GM23248 (cell line): Measurements from ENCODE around the gene FADS1.

Experiments
- EZH2 ChIP-seq: fragments of 200-600 bp; sonication (generic); IDR thresholded peaks from 2 replicates; pipeline ENCODE4 v1.6.1; 2018; ENCODE audit warnings: antibody characterized with exemption, mild to moderate bottlenecking; ENCODE audit not compliant: insufficient read depth, poor library complexity, severe bottlenecking
- EZH2phosphoT487 ChIP-seq: fragments of 200-600 bp; sonication (generic); IDR thresholded peaks from 2 replicates; pipeline ENCODE4 v1.6.1; 2018; ENCODE audit warnings: antibody characterized with exemption, moderate library complexity, mild to moderate bottlenecking, low read depth; ENCODE audit not compliant: insufficient read depth

DNA sequence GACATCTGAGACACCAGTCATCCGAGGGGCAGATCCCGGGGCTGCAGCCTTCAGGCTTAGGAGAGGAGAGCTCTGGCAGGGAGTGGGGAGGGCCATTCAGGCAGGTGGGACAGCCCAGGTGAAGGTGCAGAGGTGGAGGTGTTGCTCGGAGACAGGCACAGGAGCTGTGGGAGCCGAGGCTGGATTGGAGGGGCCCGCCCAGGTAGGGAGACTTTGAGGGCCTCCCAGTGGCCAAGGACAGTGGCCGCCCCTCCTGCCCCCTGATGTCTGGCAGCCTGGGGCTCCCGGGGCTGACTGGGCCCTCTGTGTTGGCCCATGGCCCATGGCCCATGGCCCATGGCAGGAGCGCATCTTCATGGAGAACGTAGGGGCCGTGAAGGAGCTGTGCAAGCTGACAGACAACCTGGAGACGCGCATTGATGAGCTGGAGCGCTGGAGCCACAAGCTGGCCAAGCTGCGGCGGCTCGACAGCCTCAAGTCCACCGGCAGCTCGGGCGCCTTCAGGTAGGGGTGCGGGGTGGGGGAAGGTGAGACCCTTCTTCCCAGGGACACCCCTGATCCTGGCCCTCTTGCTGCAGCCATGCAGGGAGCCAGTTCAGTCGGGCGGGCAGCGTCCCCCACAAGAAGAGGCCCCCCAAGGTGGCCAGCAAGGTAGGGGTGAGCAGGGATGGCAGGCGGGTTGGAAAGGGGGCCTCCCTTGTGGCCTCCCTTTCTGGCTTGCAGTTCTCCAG, 37.7 kb downstream of the FADS1 start:
- no peak for TF ChIP-seq EZH2
- no peak for TF ChIP-seq EZH2phosphoT487
